NT2/D1 (cell line): ENCODE measurements around the gene BLCAP.
"Not testable (repeated sequence)": the region's sequence is repeated elsewhere in the genome, so short reads cannot be mapped to it uniquely, and the experiment has no call there.

Source experiments
- DNase-seq: peaks from one replicate; pipeline ENCODE4 v3.0.0-alpha.2; 2011; ENCODE audit warnings: low read depth, low spot score
- H3K27me3 ChIP-seq: 2 replicates; pipeline ENCODE4 v1.6.0; 2011; ENCODE audit warnings: mild to moderate bottlenecking; ENCODE audit not compliant: insufficient read length, insufficient read depth
- H3K36me3 ChIP-seq: 2 replicates; pipeline ENCODE4 v1.6.1; 2011; ENCODE audit warnings: mild to moderate bottlenecking, low read length, mixed read lengths; ENCODE audit not compliant: insufficient read depth, insufficient read length
- H3K4me1 ChIP-seq: 2 replicates; pipeline ENCODE4 v1.5.1; 2011; ENCODE audit not compliant: insufficient read depth, insufficient read length
- H3K4me3 ChIP-seq: 2 replicates; pipeline ENCODE4 v1.5.1; 2011; ENCODE audit warnings: low read depth; ENCODE audit not compliant: insufficient read length
- H3K9ac ChIP-seq: 2 replicates; pipeline ENCODE4 v1.6.0; 2011; ENCODE audit warnings: low read depth; ENCODE audit not compliant: insufficient read length
- H3K9me3 ChIP-seq: 2 replicates; pipeline ENCODE4 v1.5.1; 2011; ENCODE audit warnings: mild to moderate bottlenecking, low read length; ENCODE audit not compliant: insufficient read depth
- SUZ12 ChIP-seq: IDR thresholded peaks from 2 replicates; pipeline ENCODE4 v1.6.1; 2011; ENCODE audit not compliant: insufficient read length, insufficient read depth; ENCODE audit errors: extremely low read depth
- YY1 ChIP-seq: IDR thresholded peaks from 2 replicates; pipeline ENCODE4 v1.6.1; 2011; ENCODE audit not compliant: insufficient read length, insufficient read depth
- ZNF274 ChIP-seq: IDR thresholded peaks from 2 replicates; pipeline ENCODE4 v1.6.1; 2011; ENCODE audit warnings: mild to moderate bottlenecking, low read depth, low read length

BLCAP gene

GRCh38 chr20:37494796-37495195, 32.9 kb downstream of the BLCAP start:
- Histone ChIP-seq H3K36me3 (no peaks in the 10 kb centered on the region), H3K9me3 (peaks cover 15% of the 10 kb centered on the region; the same call in 1 of the 2 replicates), H3K27me3 (no peaks in the 10 kb centered on the region), H3K4me3 (no peak overlapping the region), H3K4me1 (no peaks in the 10 kb centered on the region), H3K9ac (no peak overlapping the region)
- TF ChIP-seq YY1 (no peak), SUZ12 (no peak), ZNF274 (no peak)
- DNase-seq, result no peak

GRCh38 chr20:37494301-37494700, 33.4 kb downstream of the BLCAP start:
- no peak overlapping the region for H3K4me3 ChIP-seq
- peaks cover 2% of the 10 kb centered on the region for H3K4me1 ChIP-seq
- no peaks in the 10 kb centered on the region for H3K27me3 ChIP-seq
- H3K9ac ChIP-seq, result no peak overlapping the region
- H3K36me3 ChIP-seq, result no peaks in the 10 kb centered on the region
- H3K9me3 ChIP-seq, result peaks cover 15% of the 10 kb centered on the region; the same call in 1 of the 2 replicates
- no peak for DNase-seq
- TF ChIP-seq YY1 (no peak), SUZ12 (no peak)

- TF ChIP-seq SUZ12 (no peak), YY1 (no peak), ZNF274 (no peak)
- DNase-seq, result no peak
- Histone ChIP-seq H3K36me3 (no peaks in the 10 kb centered on the region), H3K4me1 (peaks cover 2% of the 10 kb centered on the region), H3K9ac (no peak overlapping the region), H3K9me3 (peaks cover 15% of the 10 kb centered on the region; the same call in 1 of the 2 replicates), H3K27me3 (no peaks in the 10 kb centered on the region), H3K4me3 (no peak overlapping the region)
These were observed 34.7 kb downstream of the BLCAP start for GRCh38 chr20:37492945-37493344.

- Histone ChIP-seq H3K4me3 (no peak overlapping the region), H3K36me3 (no peaks in the 10 kb centered on the region), H3K9me3 (peaks cover 15% of the 10 kb centered on the region; the same call in 1 of the 2 replicates), H3K4me1 (peaks cover 2% of the 10 kb centered on the region), H3K27me3 (no peaks in the 10 kb centered on the region), H3K9ac (no peak overlapping the region)
- no peak for DNase-seq
- no peak for TF ChIP-seq ZNF274
These were observed 35.5 kb downstream of the BLCAP start for GRCh38 chr20:37492096-37492625.

- Histone ChIP-seq H3K27me3 (no peaks in the 10 kb centered on the region), H3K36me3 (no peaks in the 10 kb centered on the region), H3K4me1 (peaks cover 9% of the 10 kb centered on the region), H3K9ac (no peak overlapping the region), H3K9me3 (peaks cover 15% of the 10 kb centered on the region; the same call in 1 of the 2 replicates), H3K4me3 (no peak overlapping the region)
- TF ChIP-seq SUZ12, result no peak
- no peak for DNase-seq
These were observed 36.9 kb downstream of the BLCAP start for GRCh38 chr20:37490663-37491350.

- peaks cover 12% of the 10 kb centered on the region for H3K4me1 ChIP-seq
- not testable (repeated sequence) for H3K9ac ChIP-seq, DNase-seq, H3K36me3 ChIP-seq, H3K4me3 ChIP-seq, H3K27me3 ChIP-seq
- peaks cover 20% of the 10 kb centered on the region for H3K9me3 ChIP-seq
These were observed 41.5 kb downstream of the BLCAP start for GRCh38 chr20:37486209-37486608.

GRCh38 chr20:37484331-37484730, 43.3 kb downstream of the BLCAP start:
- Histone ChIP-seq H3K27me3 (no peaks in the 10 kb centered on the region), H3K36me3 (no peaks in the 10 kb centered on the region), H3K4me3 (no peak overlapping the region), H3K9ac (no peak overlapping the region), H3K4me1 (peaks cover 10% of the 10 kb centered on the region), H3K9me3 (peaks cover 20% of the 10 kb centered on the region)
- TF ChIP-seq ZNF274 (no peak), YY1 (no peak), SUZ12 (no peak)
- DNase-seq, result no peak

- peaks cover 6% of the 10 kb centered on the region for H3K4me1 ChIP-seq
- TF ChIP-seq YY1 (no peak), ZNF274 (no peak), SUZ12 (no peak)
- no peak overlapping the region for H3K9ac ChIP-seq
- H3K4me3 ChIP-seq, result no peak overlapping the region
- peaks cover 4% of the 10 kb centered on the region for H3K27me3 ChIP-seq
- DNase-seq, result no peak
- peaks cover 20% of the 10 kb centered on the region for H3K9me3 ChIP-seq
- H3K36me3 ChIP-seq, result no peaks in the 10 kb centered on the region
These were observed 46.1 kb downstream of the BLCAP start for GRCh38 chr20:37481610-37482009.
